T-helper 22 cell (primary cell): ENCODE results near the gene PRKG2.
A peak's percentile ranks its signal among the peaks of the same experiment; 100 is the strongest.

ENCODE experiments used
- DNase-seq: peaks from one replicate; pipeline ENCODE4 v3.0.0-alpha.2; 2020; ENCODE audit warnings: low read depth

The PRKG2 gene

GRCh38 chr4:81095389-81095788 is 119.6 kb downstream of the PRKG2 start:
- no peak for DNase-seq

DNA sequence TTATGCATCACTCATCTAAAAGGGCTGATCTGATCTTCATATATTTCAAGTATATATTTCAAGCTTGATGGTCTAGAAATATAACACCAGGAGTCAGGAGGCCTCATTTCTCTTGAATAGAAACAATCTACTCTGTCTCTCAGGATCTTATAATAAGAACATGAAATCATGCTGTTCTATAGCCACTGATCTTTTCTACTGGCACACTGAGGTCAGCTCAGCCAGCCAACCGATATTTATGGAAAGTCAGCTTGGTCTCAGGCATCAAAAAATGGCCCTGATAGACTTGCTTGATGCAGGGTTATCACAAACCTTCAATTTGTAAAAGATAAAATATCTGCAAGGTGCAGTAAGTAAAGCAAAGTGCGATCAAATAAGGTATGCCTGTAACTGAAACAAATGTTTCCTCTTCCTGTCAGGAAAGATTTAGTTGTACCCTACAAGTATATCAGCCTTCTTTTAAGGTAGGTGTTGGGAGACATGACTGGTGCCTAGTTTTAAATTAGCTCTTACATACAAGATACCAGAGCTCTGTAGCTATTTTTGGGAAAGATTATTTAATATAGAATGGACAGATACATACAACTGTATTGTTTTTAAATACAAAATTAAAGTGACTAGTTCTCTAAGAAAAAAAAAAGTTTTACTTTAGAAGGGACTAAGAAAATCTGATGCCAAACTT is 121.2 kb downstream of the PRKG2 start:
- no peak for DNase-seq

GRCh38 chr4:81085979-81086378 is 129.0 kb downstream of the PRKG2 start:
- no peak for DNase-seq

DNA sequence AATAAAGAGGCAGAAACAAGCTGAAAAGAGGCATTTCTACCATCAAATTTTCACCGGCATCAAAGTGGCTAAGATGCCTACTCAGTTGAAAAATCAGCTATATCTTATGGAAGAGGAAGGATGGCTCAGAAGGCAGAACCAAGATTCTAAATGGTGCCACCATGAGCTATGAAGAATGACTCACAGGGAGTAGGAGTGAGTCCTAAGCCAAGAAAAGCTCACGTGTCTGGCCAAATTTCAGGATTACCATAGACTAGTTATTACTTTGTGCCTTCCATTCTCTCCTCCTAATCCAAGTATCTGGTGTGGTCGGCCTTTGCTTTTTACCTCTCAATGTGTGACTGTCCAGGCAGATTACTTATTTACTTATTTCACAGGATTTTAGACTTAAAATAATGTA is 129.7 kb downstream of the PRKG2 start:
- DNase-seq: no peak

GRCh38 chr4:81084634-81085033 is 130.4 kb downstream of the PRKG2 start:
- DNase-seq: no peak

GRCh38 chr4:81084029-81084428 is 131.0 kb downstream of the PRKG2 start:
- no peak for DNase-seq

GRCh38 chr4:81081156-81081555 is 133.9 kb downstream of the PRKG2 start:
- no peak for DNase-seq

- DNase-seq: no peak
These were observed 144.0 kb downstream of the PRKG2 start for GRCh38 chr4:81071013-81071412.

DNA sequence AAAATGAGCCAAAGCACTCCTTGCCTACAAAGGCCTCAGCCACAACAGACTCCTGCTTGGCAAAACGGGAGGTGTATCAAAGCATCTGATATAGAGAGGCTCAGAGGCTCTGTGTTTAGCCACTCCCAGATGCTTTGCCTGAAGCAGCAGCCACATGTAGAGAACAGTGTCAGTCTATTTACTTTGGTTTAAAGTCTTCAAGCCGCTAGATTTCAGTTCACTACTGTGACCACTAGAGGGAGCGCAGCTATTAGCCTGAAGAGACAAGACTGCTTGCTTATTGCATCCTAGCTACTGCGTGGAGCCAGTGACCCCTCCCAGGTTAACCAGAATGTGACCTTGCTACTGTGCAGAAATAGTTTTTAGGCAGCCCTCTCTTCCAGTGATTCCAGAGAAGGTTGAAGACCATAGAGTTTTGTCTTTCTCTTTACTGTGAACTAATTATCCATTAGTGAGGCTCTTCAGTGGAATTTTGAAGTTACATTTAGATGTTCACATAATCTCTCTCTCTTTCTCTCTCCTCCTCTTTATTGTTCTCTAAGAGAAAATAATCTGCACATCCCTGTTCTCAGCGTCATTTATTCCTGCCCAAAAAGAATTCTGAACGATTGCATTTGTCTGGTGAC is 145.2 kb downstream of the PRKG2 start:
- peak; percentile 3 for DNase-seq

DNA sequence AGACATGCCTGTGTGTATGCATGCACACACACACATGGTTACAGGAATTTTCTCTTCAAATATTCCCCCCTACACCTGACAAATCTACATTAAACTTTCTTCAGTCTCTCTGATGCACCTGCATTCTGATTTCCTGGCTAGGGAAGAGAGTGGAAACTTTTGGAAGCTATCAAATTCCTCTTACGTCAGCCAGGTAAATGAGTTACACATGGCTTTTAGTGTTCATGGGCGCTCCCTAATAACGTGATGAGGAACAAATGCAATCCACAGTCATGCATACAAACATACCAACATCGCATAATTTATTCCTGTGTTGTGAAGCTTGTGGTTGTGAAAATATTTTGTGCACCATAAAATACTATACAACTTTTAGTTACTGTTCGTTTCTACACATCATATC is 149.6 kb downstream of the PRKG2 start:
- no peak for DNase-seq

DNA sequence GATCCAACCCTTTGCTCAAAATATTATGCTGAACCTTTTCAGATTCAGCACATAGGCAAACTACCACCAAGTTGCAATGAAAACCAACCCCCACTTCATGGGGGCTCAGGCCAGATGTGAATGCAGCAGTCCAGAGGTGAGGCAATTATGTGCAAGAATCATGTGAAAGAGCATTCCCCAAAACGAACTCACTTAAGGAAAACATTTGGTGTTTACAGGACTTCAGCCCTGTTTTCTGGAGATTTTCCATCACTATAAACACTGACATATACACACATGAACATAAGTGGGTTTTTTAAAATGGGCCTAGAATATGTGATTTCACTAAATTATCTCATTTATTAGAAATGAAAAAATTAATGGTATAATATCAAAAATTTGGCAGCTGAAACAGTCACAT is 153.0 kb downstream of the PRKG2 start:
- DNase-seq: no peak

DNA sequence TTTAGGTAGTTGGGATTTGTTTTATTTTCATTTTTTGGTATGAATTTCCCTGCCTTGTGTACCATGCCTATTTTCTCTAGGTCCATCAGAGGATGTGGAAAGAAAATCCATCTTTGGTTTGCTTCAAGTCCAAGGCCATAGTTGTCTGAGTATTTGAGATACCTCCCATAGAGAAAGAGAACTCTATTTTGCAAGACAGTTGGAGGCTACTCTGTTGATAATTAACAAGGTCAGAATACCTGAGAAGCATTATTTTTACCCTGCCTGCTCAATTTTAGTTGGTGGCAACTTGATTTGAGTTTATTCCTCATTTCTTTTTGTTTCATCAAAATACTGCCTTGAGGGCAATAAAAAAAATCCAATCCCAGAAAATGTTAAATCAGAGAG is 153.7 kb downstream of the PRKG2 start:
- DNase-seq: no peak

- DNase-seq: no peak
These were observed 154.3 kb downstream of the PRKG2 start for GRCh38 chr4:81060587-81061343.

- DNase-seq: no peak
These were observed 156.4 kb downstream of the PRKG2 start for GRCh38 chr4:81058621-81059020.

DNA sequence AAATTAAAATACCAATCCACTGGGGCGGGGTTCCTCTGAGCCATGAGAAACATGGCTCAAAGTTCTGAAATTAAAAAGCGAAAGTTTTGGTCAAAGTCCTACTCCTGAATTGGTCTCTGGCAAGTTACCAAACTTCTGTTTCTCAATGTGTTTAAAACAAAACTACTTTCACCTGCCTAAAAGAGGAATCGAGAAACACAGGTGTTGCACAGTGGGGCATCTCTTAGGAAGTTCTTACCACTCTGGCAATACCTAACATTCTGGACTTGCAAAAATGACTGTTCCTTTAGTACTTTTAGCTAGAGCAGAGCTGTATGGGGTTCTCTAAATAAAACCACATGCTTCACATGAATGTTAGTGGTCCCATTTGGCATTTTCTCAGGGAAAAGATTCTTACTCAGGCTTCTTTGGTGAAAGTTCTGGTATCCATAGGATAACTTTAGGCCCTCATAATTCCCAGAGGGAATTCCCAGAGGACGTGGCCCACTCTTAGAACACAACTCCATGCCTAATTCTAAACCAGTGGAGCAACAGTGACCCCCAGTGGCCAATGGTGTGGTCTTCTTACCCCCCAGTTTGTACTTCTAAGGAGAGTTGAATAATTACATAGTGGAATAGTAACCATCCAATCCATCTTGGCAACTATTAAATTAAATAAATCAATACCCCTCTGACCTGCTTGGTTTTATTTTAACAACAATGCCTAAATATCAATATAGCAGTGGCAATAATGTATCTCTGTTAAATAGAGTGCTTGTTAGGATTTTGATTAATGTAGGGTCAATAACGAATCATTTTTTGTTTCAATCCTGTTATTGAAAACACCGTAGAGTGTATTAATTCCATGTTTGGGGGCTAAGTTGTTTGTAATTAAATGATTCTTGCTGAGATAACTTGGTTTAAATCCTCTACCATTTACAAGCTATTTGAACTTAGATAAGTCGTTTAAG is 162.6 kb downstream of the PRKG2 start:
- no peak for DNase-seq

GRCh38 chr4:81049907-81050306 is 165.1 kb downstream of the PRKG2 start:
- no peak for DNase-seq

- no peak for DNase-seq
These were observed 165.7 kb downstream of the PRKG2 start for GRCh38 chr4:81049330-81049729.

GRCh38 chr4:81042578-81043365 is 172.2 kb downstream of the PRKG2 start:
- no peak for DNase-seq

DNA sequence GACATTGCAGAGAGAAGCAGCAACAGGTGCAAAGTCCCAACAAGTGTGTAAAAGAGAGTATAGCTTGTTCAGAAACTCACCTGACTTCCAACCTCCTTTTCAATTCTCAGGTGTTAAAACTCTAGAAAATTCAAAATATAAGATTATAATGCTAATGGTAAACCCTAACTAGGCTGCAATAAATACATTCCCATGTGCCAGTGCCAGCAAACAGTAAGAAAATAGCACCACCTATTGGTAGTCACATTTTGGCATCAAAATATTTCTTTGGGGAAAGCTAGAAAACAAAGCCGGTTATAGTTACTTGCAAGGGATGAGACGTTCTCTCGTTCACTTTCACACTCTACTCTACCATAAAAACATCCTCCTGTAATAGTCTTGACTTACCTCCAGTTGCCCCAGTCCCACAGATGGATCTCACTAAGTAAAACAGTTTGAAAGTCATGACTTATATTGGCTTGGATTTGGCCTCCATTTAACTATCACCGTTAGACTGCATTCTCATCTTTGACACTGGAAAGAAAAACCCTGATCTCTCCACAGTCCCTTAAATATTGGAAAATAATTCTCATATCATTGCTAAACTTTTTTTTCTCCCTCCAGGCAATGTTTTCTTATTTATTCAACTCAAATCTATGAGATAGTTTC is 174.9 kb downstream of the PRKG2 start:
- no peak for DNase-seq

DNA sequence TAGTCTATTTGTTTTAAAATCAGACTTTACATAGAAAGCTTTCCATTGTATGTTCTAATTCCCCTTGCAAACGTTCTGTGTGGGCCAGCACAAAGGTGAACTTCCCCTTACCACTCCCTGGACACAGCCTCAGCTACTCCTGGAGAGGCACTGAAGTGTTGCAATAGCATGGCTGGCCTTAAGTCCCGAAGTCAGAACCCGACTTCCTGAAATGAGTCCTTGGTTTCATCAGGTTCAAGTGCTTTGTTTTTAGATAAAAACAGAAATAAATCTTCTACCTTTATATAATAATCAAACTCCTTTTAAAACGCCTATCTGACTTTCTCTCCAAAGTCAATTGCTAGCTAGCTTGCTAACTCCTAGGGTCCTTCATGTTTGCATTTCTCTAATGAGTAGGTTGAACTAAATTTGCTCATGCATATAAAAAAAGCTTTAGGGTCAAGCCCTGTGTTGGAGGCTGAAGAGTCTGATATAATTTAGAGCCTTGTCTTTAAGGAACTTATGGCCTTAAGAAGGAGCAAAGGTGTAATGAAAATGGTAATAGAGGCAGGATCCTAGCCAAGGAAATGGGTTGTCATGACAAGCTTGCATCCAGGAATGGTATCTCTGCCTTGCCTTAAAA is 175.6 kb downstream of the PRKG2 start:
- DNase-seq: no peak
